Adrenal gland (tissue), 12 donors: ENCODE results near the gene CPB2. TPM values are rescaled to one million over a fixed set of nuclear protein-coding genes. Genes with fewer than 3 reads are reported as not detected.
A peak's percentile ranks its signal among the peaks of the same experiment; 100 is the strongest.

Source experiments
- DNase-seq, 7 donors: peaks; one replicate each; pipeline ENCODE4 v3.0.0-alpha.2; 2019 to 2020
- H3K27ac ChIP-seq, 5 donors: fragments of 200-600 bp; sonication (generic) in 4 of 5; 1 replicate in 3 of 5; 2 replicates in 2 of 5; pipeline versions ENCODE4 v1.5.1 to v1.8.0; 2016 to 2020; ENCODE audit warnings: mild to moderate bottlenecking in 1 of 5
- H3K27me3 ChIP-seq: fragments of 200-600 bp; 2 replicates; pipeline ENCODE4 v1.8.0; 2021
- H3K36me3 ChIP-seq, 2 donors: fragments of 200-600 bp; replicated peaks in 1 of 2; 1 replicate in 1 of 2; 2 replicates in 1 of 2; pipeline versions ENCODE4 v1.5.1 to v1.8.0; 2018 to 2022
- H3K4me1 ChIP-seq, 2 donors: fragments of 200-600 bp; replicated peaks in 1 of 2; 1 replicate in 1 of 2; 2 replicates in 1 of 2; pipeline versions ENCODE4 v1.5.1 to v1.8.0; 2018 to 2021
- H3K4me3 ChIP-seq, 4 donors: fragments of 200-600 bp; sonication (generic) in 3 of 4; one replicate each; pipeline ENCODE4 v1.5.1; 2016 to 2018
- H3K9me3 ChIP-seq, 3 donors: fragments of 200-600 bp; sonication (generic) in 1 of 3; replicated peaks in 1 of 3; 1 replicate in 2 of 3; 2 replicates in 1 of 3; pipeline versions ENCODE4 v1.5.1 to v1.8.0; 2016 to 2021
- CTCF ChIP-seq, 6 experiments: fragments of 450-650 bp in 4 of 6; fragments of 200-600 bp in 2 of 6; sonication (generic) in 1 of 6; IDR thresholded peaks; 1 replicate in 5 of 6; 2 replicates in 1 of 6; pipeline versions ENCODE4 v1.5.1 to v1.8.0; 2016 to 2021; ENCODE audit warnings: antibody characterized with exemption in 6 of 6, mild to moderate bottlenecking in 2 of 6, moderate library complexity in 1 of 6
- POLR2A ChIP-seq, 2 donors: fragments of 450-650 bp; IDR thresholded peaks; one replicate each; pipeline ENCODE4 v1.6.1; 2017; ENCODE audit warnings: antibody characterized with exemption in 2 of 2, mild to moderate bottlenecking in 2 of 2, moderate library complexity in 1 of 2
- WGBS, 4 donors: extraction: QIAGEN DNeasy Blood & Tissue Kit in 2 of 4; methylation state at CpG; one replicate each; pipeline versions ENCODE4 v1.1.5 to v1.1.7; 2013 to 2017; 5-methylcytosine and 5-hydroxymethylcytosine counted together
- intact Hi-C, 2 donors: fragments of 100-400 bp; cut with DNase I; formaldehyde crosslinking; loops; one replicate each; pipeline versions ENCODE4 v1.14.1 to v1.15.0; 2022 to 2023
- polyA plus RNA-seq, 3 donors: library from polyadenylated mRNA; stranded (reverse); fragments of 200-250 nt in 2 of 3; fragments of 350-450 nt in 1 of 3; fragmentation: Illumina TruSeq in 1 of 3; extraction: RNeasy Lipid Tissue Mini Kit (QIAGEN cat#74804) in 1 of 3; gene quantifications; one replicate each; pipeline ENCODE4 v1.2.3, GENCODE V29; 2013 to 2014
- total RNA-seq, 9 donors: library from RNA; depleted of rRNA in 4 of 9; stranded (reverse); fragments of >200 nt in 4 of 9; fragments of 120-200 nt in 1 of 9; fragmentation: NEBNext Ultra II Directional in 1 of 9; extraction: Animal tissue kit (Norgen Biotek cat#: 25700) in 1 of 9; gene quantifications; one replicate each; pipeline versions ENCODE4 v1.1.0 to v1.2.4, GENCODE V29; 2013 to 2023
- donor health status: healthy with polysubstance abuse.
- donor health status: Bipolar disorder and iron deficiency.
- donor health status: DM: yes; HTN: yes; CAD: no.
- donor health status: DM: no; HTN: no; CAD: no.
- donor health status: DM: no; HTN: no; CAD: no.
- donor health status: DM: yes; HTN: yes; CAD: no.

CPB2 gene
- total and polyA plus RNA-seq, 12 donors, result 0.22 to 0.23 TPM; not detected in 10

- no peaks in the 10 kb centered on the region for H3K36me3 ChIP-seq
- no peaks in the 10 kb centered on the region for H3K9me3 ChIP-seq
- no peaks in the 10 kb centered on the region for H3K4me1 ChIP-seq
- DNase-seq, result no peak
- H3K27ac ChIP-seq, result no peak overlapping the region
- H3K27me3 ChIP-seq, result no peaks in the 10 kb centered on the region
- intact Hi-C loops, result no loop called here
- no peak for TF ChIP-seq CTCF (IDR thresholded peaks at IDR 0.05)
- no peak for TF ChIP-seq POLR2A (IDR thresholded peaks at IDR 0.05)
- H3K4me3 ChIP-seq, result no peak overlapping the region
Observed at GRCh38 chr13:46059405-46059804, 45.4 kb downstream of the CPB2 start.

DNA sequence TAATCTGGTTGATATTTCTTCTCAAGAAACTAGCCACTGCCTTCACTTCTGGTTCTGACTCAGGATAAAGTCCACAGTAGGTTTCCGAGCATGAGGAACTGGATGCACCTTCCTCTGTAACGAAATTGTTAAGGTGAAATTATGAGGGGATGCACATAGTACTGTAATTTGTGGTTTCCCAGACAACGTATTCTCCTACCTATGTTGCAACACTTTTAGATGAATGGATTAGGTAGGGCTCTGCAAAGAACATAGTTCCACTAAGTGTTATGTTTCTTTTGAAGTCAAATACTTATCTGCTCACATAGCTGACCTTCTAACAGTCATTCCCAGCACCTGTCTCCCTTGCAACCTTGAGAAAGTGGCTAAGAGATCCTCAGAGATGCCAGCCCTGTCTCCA is 46.6 kb downstream of the CPB2 start:
- H3K4me3 ChIP-seq, result no peak overlapping the region
- H3K27ac ChIP-seq, result no peak overlapping the region
- no peak for TF ChIP-seq CTCF (IDR thresholded peaks at IDR 0.05)
- no peak for TF ChIP-seq POLR2A (IDR thresholded peaks at IDR 0.05)
- peaks cover 0 to 9% of the 10 kb centered on the region in 2 donors for H3K4me1 ChIP-seq
- DNase-seq, result no peak
- no peaks in the 10 kb centered on the region for H3K9me3 ChIP-seq
- H3K27me3 ChIP-seq, result no peaks in the 10 kb centered on the region
- whole genome bisulfite sequencing, 4 donors, result 74 to 88% (median 81%) methylated on average over 3 of the region's 3 CpGs
- intact Hi-C loops, result no loop called here
- no peaks in the 10 kb centered on the region for H3K36me3 ChIP-seq

DNA sequence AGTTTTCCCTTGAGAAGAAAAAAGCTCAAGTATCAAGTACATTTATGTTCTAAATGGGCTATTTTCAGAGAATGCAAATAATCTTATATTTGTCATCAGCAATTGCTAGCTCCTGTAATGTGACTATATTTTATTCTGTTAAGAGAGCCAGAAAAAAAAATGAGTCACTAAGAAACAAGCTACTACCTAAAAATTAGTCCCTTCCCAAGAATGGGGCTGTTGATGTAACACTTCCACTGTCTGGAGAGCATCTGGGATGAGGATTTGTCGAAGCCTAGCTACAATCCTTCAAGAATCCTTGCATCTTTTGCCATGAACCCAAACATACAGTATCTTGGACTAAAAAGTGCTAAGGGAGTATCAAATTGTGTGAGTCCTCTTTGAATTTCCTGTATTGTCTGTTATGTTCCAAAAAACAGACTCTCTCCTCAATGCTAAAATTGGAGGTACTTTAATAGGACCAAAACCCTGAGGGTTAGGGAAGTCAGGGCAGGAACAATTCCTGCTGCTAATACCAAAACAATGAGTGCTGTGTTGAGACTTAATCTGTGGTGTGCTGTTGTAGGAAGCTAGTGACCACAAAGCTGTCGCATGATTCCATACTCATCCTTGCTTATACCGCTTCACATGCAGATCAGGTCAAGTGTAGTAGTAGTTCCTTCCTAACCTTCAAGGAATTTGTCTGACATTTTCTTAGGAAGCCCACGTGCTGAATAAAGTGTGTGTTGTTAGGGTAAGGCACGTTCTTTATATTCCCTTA is 47.4 kb downstream of the CPB2 start:
- WGBS, 4 donors, result 67 to 75% (median 72%) methylated on average over 5 of the region's 5 CpGs
- Histone ChIP-seq H3K27me3 (no peaks in the 10 kb centered on the region), H3K36me3 (no peaks in the 10 kb centered on the region), H3K4me3 (no peak overlapping the region), H3K4me1 (peaks cover 0 to 11% of the 10 kb centered on the region in 2 donors), H3K9me3 (no peaks in the 10 kb centered on the region), H3K27ac (no peak overlapping the region)
- intact Hi-C loops, result no loop called here
- DNase-seq, result no peak
- TF ChIP-seq CTCF (IDR thresholded peaks at IDR 0.05), result no peak
- TF ChIP-seq POLR2A (IDR thresholded peaks at IDR 0.05), result no peak

GRCh38 chr13:46053162-46054012 is 51.4 kb downstream of the CPB2 start:
- no peaks in the 10 kb centered on the region for H3K36me3 ChIP-seq
- peaks cover 7 to 37% of the 10 kb centered on the region in 2 donors for H3K4me1 ChIP-seq
- H3K9me3 ChIP-seq, result no peaks in the 10 kb centered on the region
- TF ChIP-seq CTCF (IDR thresholded peaks at IDR 0.05), result no peak
- WGBS, 4 donors, result 21 to 30% (median 25%) methylated on average over 18 of the region's 18 CpGs
- no peak for DNase-seq
- no peaks in the 10 kb centered on the region for H3K27me3 ChIP-seq
- intact Hi-C loops, result no loop called here
- peak overlapping the region; percentile 90 to 97 (median 94) for H3K27ac ChIP-seq
- peak overlapping the region; percentile 27 to 99 (median 86) for H3K4me3 ChIP-seq
